Measurements from ENCODE around the gene SMPDL3A. TPM values are rescaled to one million over a fixed set of nuclear protein-coding genes. Genes with fewer than 3 reads are reported as not detected.

The SMPDL3A gene
- total RNA-seq, 1 experiment from 2014 or later = 2.4 TPM

GRCh38 chr6:122806291-122806690 is 17.2 kb downstream of the SMPDL3A start:
- no peak overlapping the region for H2AFZ ChIP-seq
- no peak overlapping the region for H3K4me3 ChIP-seq
- CTCF ChIA-PET = no interaction called here
- H4K20me1 ChIP-seq (ENCODE audit: insufficient read depth) = no peaks in the 10 kb centered on the region
- POLR2A ChIA-PET (ENCODE audit: unreplicated experiment) = no interaction called here
- no peaks in the 10 kb centered on the region for H3K9me2 ChIP-seq (ENCODE audit: insufficient read depth)
- peaks cover 8% of the 10 kb centered on the region; the same call in 1 of the 2 replicates for H3K4me1 ChIP-seq (replicated peaks; ENCODE audit: insufficient read depth)
- no peak overlapping the region for H3K27ac ChIP-seq
- TF ChIP-seq CTCF (conservative IDR thresholded peaks at IDR 0.05) (no peak), EZH2 (IDR thresholded peaks at IDR 0.05; ENCODE audit: low read depth) (no peak)
- H3K4me2 ChIP-seq = no peak overlapping the region
- BruUV-seq (replicated peaks) = no TSS peak
- no peaks in the 10 kb centered on the region for H3K27me3 ChIP-seq (ENCODE audit: insufficient read depth, low read depth)
- no peaks in the 10 kb centered on the region for H3K36me3 ChIP-seq (ENCODE audit: low read depth)
- no peaks in the 10 kb centered on the region for H3K9me3 ChIP-seq (ENCODE audit: insufficient read depth, low read depth)
- peaks cover 3% of the 10 kb centered on the region; the same call in 1 of the 2 replicates for H3F3A ChIP-seq (ENCODE audit: insufficient read depth, low read depth)
- intact Hi-C loops (cut with micrococcal nuclease; ENCODE audit: unreplicated experiment) = no loop called here
- H3K79me2 ChIP-seq (ENCODE audit: low read depth) = no peaks in the 10 kb centered on the region
- DNase-seq = no peak

GRCh38 chr6:122808121-122808885 is 19.2 kb downstream of the SMPDL3A start:
- ChIA-PET CTCF (no interaction called here), POLR2A (ENCODE audit: unreplicated experiment) (no interaction called here)
- Histone ChIP-seq H3K4me3 (no peak overlapping the region), H3K79me2 (ENCODE audit: low read depth) (no peaks in the 10 kb centered on the region), H3K4me1 (replicated peaks; ENCODE audit: insufficient read depth) (peaks cover 5% of the 10 kb centered on the region; the same call in 1 of the 2 replicates), H3K27me3 (ENCODE audit: insufficient read depth, low read depth) (no peaks in the 10 kb centered on the region), H3K9me3 (ENCODE audit: insufficient read depth, low read depth) (no peaks in the 10 kb centered on the region), H3F3A (ENCODE audit: insufficient read depth, low read depth) (no peaks in the 10 kb centered on the region; the same call in 1 of the 2 replicates), H3K9me2 (ENCODE audit: insufficient read depth) (no peaks in the 10 kb centered on the region), H2AFZ (no peak overlapping the region), H3K4me2 (no peak overlapping the region), H3K36me3 (ENCODE audit: low read depth) (no peaks in the 10 kb centered on the region), H4K20me1 (ENCODE audit: insufficient read depth) (no peaks in the 10 kb centered on the region), H3K27ac (no peak overlapping the region)
- no peak for DNase-seq
- TF ChIP-seq EZH2 (IDR thresholded peaks at IDR 0.05; ENCODE audit: low read depth) = no peak
- no peak for TF ChIP-seq CTCF (conservative IDR thresholded peaks at IDR 0.05)
- BruUV-seq (replicated peaks) = no TSS peak
- intact Hi-C loops (cut with micrococcal nuclease; ENCODE audit: unreplicated experiment) = no loop called here

GRCh38 chr6:122809001-122809400 is 19.9 kb downstream of the SMPDL3A start:
- no peaks in the 10 kb centered on the region for H3K79me2 ChIP-seq (ENCODE audit: low read depth)
- no peaks in the 10 kb centered on the region for H3K27me3 ChIP-seq (ENCODE audit: insufficient read depth, low read depth)
- POLR2A ChIA-PET (ENCODE audit: unreplicated experiment) = no interaction called here
- H4K20me1 ChIP-seq (ENCODE audit: insufficient read depth) = no peaks in the 10 kb centered on the region
- H3K36me3 ChIP-seq (ENCODE audit: low read depth) = no peaks in the 10 kb centered on the region
- H3K9me3 ChIP-seq (ENCODE audit: insufficient read depth, low read depth) = no peaks in the 10 kb centered on the region
- intact Hi-C loops (cut with micrococcal nuclease; ENCODE audit: unreplicated experiment) = no loop called here
- H3K9me2 ChIP-seq (ENCODE audit: insufficient read depth) = no peaks in the 10 kb centered on the region
- no peak overlapping the region for H2AFZ ChIP-seq
- TF ChIP-seq EZH2 (IDR thresholded peaks at IDR 0.05; ENCODE audit: low read depth) (no peak), CTCF (conservative IDR thresholded peaks at IDR 0.05) (no peak)
- no TSS peak for BruUV-seq (replicated peaks)
- H3K4me1 ChIP-seq (replicated peaks; ENCODE audit: insufficient read depth) = no peaks in the 10 kb centered on the region
- CTCF ChIA-PET = no interaction called here
- no peak overlapping the region for H3K4me2 ChIP-seq
- no peak overlapping the region for H3K4me3 ChIP-seq
- H3K27ac ChIP-seq = no peak overlapping the region
- no peak for DNase-seq
- H3F3A ChIP-seq (ENCODE audit: insufficient read depth, low read depth) = no peaks in the 10 kb centered on the region

All from PC-9 (cell line).